Gastrocnemius medialis (tissue), 4 donors: ENCODE data around the gene BLVRB.

Experiments
- POLR2A ChIP-seq, 2 donors: fragments of 450-650 bp; IDR thresholded peaks; one replicate each; pipeline ENCODE4 v1.6.1; 2017; ENCODE audit warnings: antibody characterized with exemption in 2 of 2, mild to moderate bottlenecking in 2 of 2, moderate library complexity in 2 of 2
- TF ChIP-seq, protein P1 (sequence below), 5 experiments: fragments of 450-650 bp in 3 of 5; fragments of 200-600 bp in 2 of 5; sonication (generic) in 2 of 5; IDR thresholded peaks in 4 of 5; conservative IDR thresholded peaks in 1 of 5; 1 replicate in 4 of 5; 2 replicates in 1 of 5; pipeline ENCODE4 v1.5.1; 2016 to 2019; ENCODE audit warnings: antibody characterized with exemption in 5 of 5, mild to moderate bottlenecking in 3 of 5, moderate library complexity in 3 of 5

DNA sequence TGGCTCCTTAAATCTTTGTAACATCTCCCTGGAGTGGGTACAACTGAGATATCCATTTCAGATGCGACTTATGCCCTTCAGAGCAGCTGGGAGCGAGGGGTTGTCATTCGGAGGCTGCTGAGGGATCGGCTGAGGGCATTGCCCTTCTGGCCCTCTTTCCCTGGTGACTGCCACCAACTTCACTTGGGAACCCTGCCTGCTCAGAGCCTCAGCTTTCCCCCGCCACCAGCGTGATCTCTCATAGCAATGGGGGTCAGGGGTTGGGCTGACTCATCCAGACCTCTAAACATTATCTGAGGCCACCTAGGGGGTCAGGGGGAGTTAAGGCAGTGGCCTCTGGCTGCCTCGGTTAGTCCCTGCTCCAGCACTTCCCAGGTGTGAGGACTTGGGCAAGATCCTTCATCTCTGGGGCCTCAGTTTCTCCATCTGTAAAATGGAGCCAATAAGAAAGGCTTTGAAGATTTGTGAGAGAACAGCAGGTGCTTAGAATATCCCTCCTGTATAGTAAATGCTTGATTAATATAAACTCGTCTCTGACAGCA lies 53.5 kb downstream of the BLVRB start:
- TF ChIP-seq, protein P1, sequence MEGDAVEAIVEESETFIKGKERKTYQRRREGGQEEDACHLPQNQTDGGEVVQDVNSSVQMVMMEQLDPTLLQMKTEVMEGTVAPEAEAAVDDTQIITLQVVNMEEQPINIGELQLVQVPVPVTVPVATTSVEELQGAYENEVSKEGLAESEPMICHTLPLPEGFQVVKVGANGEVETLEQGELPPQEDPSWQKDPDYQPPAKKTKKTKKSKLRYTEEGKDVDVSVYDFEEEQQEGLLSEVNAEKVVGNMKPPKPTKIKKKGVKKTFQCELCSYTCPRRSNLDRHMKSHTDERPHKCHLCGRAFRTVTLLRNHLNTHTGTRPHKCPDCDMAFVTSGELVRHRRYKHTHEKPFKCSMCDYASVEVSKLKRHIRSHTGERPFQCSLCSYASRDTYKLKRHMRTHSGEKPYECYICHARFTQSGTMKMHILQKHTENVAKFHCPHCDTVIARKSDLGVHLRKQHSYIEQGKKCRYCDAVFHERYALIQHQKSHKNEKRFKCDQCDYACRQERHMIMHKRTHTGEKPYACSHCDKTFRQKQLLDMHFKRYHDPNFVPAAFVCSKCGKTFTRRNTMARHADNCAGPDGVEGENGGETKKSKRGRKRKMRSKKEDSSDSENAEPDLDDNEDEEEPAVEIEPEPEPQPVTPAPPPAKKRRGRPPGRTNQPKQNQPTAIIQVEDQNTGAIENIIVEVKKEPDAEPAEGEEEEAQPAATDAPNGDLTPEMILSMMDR (IDR thresholded peaks at IDR 0.05 in 4 of 5, conservative IDR thresholded peaks at IDR 0.05 in 1 of 5) = no peak
- no peak for TF ChIP-seq POLR2A (IDR thresholded peaks at IDR 0.05)
